ENCODE data around the gene FOXP1. TPM values are rescaled to one million over a fixed set of nuclear protein-coding genes. Genes with fewer than 3 reads are reported as not detected.
"Not testable (repeated sequence)": the region's sequence is repeated elsewhere in the genome, so short reads cannot be mapped to it uniquely, and the experiment has no call there.

The FOXP1 gene
- total RNA-seq, 4 donors from 2014 or later, result 86.4 to 107 (median 93.8) TPM

DNA sequence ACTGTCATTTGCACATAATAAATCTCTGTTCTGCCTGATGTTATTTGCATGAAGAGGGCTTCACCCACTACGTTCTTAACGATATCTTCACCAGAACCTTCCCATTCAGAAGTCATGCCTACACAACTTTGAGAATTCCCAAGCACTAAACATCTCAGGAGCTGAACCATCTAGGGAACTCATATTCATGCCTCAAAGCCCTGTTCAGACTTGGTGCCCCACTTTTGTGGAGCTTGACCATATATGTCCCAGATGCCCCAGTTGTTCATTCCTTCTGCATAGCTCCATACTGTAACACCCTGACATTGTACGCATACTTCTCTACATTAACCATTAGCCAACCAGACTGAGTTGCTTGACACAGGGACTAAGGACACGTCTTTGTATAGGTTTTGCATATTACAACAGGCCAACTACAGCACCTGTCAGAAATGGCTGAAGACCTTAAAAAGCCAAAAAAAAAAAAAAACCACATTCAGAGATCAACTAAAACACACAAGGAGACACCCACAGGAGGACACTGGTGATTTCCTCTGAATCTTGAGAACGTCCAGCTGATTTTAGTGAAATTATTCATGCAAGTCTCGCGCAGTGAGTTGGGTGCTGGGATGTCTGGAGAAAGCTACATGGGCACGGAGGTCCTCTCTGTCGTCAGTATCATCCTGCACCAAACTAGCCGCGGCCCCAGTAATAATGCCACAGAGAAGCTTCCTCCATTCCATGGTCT lies 141.4 kb downstream of the FOXP1 start:
- peaks cover 0 to 35% (median 23%) of the 10 kb centered on the region in 4 donors for H3K4me1 ChIP-seq
- TF ChIP-seq POLR2A (IDR thresholded peaks at IDR 0.05), result no peak
- no peak for TF ChIP-seq EP300 (IDR thresholded peaks at IDR 0.05)
- TF ChIP-seq, protein P1, sequence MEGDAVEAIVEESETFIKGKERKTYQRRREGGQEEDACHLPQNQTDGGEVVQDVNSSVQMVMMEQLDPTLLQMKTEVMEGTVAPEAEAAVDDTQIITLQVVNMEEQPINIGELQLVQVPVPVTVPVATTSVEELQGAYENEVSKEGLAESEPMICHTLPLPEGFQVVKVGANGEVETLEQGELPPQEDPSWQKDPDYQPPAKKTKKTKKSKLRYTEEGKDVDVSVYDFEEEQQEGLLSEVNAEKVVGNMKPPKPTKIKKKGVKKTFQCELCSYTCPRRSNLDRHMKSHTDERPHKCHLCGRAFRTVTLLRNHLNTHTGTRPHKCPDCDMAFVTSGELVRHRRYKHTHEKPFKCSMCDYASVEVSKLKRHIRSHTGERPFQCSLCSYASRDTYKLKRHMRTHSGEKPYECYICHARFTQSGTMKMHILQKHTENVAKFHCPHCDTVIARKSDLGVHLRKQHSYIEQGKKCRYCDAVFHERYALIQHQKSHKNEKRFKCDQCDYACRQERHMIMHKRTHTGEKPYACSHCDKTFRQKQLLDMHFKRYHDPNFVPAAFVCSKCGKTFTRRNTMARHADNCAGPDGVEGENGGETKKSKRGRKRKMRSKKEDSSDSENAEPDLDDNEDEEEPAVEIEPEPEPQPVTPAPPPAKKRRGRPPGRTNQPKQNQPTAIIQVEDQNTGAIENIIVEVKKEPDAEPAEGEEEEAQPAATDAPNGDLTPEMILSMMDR (IDR thresholded peaks at IDR 0.05), result no peak
- no peak overlapping the region for H3K4me3 ChIP-seq
- H3K27ac ChIP-seq, result peak overlapping the region in 2 of 4 donors; percentile 71 to 79
- H3K27me3 ChIP-seq, result no peaks in the 10 kb centered on the region
- no peak for DNase-seq (ENCODE audit: low spot score in 2 of 2)
- no peaks in the 10 kb centered on the region for H3K36me3 ChIP-seq
- H3K9me3 ChIP-seq, result no peaks in the 10 kb centered on the region
- 81 to 87% methylated on average over 11 of the region's 11 CpGs for WGBS, 2 donors

DNA sequence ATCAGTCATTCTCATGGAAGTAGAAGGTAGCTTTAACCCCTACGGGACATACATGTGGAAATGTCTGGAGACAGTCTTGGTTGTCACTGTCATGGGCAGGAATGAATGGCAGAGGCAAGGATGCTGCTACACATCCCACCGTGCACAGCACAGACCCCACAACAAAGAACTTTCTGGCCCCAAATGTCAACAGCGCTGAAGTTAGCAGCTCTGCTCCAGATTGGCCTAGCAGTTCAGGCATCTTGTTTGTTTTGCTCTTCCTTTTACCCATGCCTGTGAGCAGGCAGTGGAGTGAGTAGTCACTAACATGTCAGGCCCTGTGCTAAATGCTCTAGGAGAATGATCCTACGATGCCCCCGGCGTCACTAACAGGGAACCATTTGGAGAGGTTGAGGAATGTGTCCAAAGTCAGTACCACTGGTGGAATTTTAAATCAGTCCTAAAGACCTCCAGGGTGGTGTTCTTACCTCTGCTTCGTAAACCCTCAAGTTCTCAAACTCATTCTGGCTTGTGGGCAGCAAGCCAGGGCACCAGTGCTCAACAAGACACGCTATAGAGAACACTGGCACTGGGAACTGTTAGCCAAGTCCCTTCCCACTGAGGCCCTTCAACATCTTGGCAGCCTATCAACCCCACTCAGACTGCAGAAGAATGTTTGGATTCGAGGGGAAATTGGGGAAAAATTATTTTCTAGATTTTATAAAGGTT lies 142.2 kb downstream of the FOXP1 start:
- TF ChIP-seq POLR2A (IDR thresholded peaks at IDR 0.05), result no peak
- no peak for TF ChIP-seq EP300 (IDR thresholded peaks at IDR 0.05)
- TF ChIP-seq, protein P1 (IDR thresholded peaks at IDR 0.05), result no peak
- 59 to 62% methylated on average over 9 of the region's 9 CpGs for WGBS, 2 donors
- H3K9me3 ChIP-seq, result no peaks in the 10 kb centered on the region
- H3K27me3 ChIP-seq, result no peaks in the 10 kb centered on the region
- H3K4me1 ChIP-seq, result peaks cover 0 to 35% (median 23%) of the 10 kb centered on the region in 4 donors
- no peak overlapping the region for H3K4me3 ChIP-seq
- no peaks in the 10 kb centered on the region for H3K36me3 ChIP-seq
- DNase-seq (ENCODE audit: low spot score in 2 of 2), result no peak
- no peak overlapping the region for H3K27ac ChIP-seq

DNA sequence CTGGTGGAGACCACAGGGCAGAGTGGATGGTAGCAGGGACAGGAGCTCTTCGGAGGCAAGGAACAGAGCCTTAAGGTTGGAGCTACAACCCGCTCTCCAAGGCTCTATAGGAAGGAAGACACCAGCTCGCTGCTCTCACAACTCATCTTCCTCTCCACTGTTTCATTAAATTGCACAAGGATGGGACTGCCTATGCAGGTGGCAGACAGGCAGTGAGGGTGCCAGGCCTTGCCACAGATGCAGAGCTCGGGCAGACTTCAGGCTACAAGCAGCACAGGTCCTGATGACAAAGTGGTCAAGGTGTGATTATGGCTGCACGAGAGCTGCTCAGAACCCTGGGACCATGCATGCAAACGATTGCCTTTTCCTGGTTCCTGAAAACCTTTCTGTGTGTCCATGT lies 144.6 kb downstream of the FOXP1 start:
- H3K27me3 ChIP-seq, result no peaks in the 10 kb centered on the region
- TF ChIP-seq POLR2A (IDR thresholded peaks at IDR 0.05), result no peak
- TF ChIP-seq EP300 (IDR thresholded peaks at IDR 0.05), result no peak
- TF ChIP-seq, protein P1 (IDR thresholded peaks at IDR 0.05), result no peak
- no peaks in the 10 kb centered on the region for H3K36me3 ChIP-seq
- H3K9me3 ChIP-seq, result no peaks in the 10 kb centered on the region
- H3K4me1 ChIP-seq, result peaks cover 0 to 30% (median 22%) of the 10 kb centered on the region in 4 donors
- no peak for DNase-seq (ENCODE audit: low spot score in 2 of 2)
- 88 to 93% methylated on average over 6 of the region's 6 CpGs for WGBS, 2 donors
- no peak overlapping the region for H3K4me3 ChIP-seq
- H3K27ac ChIP-seq, result no peak overlapping the region

DNA sequence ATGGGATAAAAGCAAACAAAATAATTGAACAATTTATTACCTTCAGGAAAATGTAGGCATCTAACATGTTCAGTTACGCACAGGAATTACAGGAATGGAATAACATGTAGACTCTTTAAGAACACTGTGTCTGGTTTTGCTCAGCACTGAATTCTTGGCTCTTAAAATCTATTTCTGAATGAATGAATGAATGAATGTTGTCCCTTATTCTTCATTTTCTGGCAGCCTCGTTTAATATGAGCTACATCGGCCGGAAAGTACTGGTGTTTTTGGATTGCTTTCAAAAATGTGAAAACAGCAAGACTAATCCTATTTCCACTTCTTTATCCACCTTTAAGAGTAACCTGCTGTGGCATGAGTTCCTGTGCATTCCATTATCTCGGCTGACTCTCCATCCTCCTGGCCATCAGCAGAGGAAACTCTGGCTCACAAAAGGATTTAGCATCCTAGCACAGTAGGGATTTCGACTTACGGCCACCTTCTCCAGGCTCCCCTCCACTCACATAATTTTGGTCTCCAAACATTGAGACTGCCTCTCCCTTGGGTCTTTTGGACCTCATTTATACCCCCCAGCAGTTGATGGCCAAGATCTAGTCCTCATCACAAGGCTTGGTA lies 145.3 kb downstream of the FOXP1 start:
- 51 to 53% methylated on average over 7 of the region's 7 CpGs for WGBS, 2 donors
- peaks cover 0 to 32% (median 21%) of the 10 kb centered on the region in 4 donors for H3K4me1 ChIP-seq
- TF ChIP-seq EP300 (IDR thresholded peaks at IDR 0.05), result no peak
- TF ChIP-seq, protein P1 (IDR thresholded peaks at IDR 0.05), result no peak
- TF ChIP-seq POLR2A (IDR thresholded peaks at IDR 0.05), result no peak
- DNase-seq (ENCODE audit: low spot score in 2 of 2), result no peak
- no peak overlapping the region for H3K4me3 ChIP-seq
- H3K36me3 ChIP-seq, result no peaks in the 10 kb centered on the region
- H3K27me3 ChIP-seq, result no peaks in the 10 kb centered on the region
- H3K27ac ChIP-seq, result no peak overlapping the region
- H3K9me3 ChIP-seq, result no peaks in the 10 kb centered on the region

DNA sequence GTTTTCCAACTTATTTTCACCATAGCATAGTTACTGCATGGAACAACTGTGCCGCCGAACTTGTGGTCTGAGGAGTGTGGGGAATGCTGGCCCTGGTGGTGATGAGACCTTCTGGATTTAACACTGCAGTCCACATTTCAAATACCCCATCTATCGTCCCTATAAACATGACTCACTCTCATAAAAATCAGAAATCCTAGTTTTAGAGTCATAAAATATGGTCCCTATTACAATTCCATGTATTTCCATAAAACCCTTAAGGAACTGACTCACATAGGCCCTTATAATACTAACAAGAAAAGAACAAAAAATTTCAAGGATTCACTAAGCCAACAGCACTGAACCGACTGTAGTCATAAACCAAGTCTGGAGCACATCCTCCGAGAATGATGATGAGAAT lies 147.2 kb downstream of the FOXP1 start:
- peaks cover 0 to 25% (median 9%) of the 10 kb centered on the region in 4 donors for H3K4me1 ChIP-seq
- no peaks in the 10 kb centered on the region for H3K36me3 ChIP-seq
- TF ChIP-seq, protein P1 (IDR thresholded peaks at IDR 0.05), result no peak
- no peak for TF ChIP-seq EP300 (IDR thresholded peaks at IDR 0.05)
- TF ChIP-seq POLR2A (IDR thresholded peaks at IDR 0.05), result no peak
- H3K4me3 ChIP-seq, result no peak overlapping the region
- no peak overlapping the region for H3K27ac ChIP-seq
- no peaks in the 10 kb centered on the region for H3K9me3 ChIP-seq
- H3K27me3 ChIP-seq, result no peaks in the 10 kb centered on the region
- no peak for DNase-seq (ENCODE audit: low spot score in 2 of 2)
- 92 to 94% methylated on average over 5 of the region's 5 CpGs for WGBS, 2 donors

DNA sequence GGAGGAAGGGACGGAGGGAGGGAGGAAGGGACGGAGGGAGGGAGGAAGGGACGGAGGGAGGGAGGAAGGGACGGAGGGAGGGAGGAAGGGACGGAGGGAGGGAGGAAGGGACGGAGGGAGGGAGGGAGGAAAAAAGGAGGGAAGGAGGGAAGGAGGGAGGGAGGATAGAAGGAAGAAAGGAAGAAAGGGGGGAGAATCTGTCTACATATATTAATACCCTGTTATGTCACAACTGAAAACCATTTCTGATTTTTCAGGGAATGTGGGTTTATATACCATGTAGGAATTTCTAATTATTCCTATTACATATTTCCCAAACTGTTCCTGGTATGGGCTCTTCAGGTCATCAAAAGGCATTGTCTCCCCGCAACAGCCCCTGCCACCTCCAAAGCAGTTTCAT lies 147.7 kb downstream of the FOXP1 start:
- not testable (repeated sequence) for H3K4me3 ChIP-seq; H3K27me3 ChIP-seq; H3K27ac ChIP-seq; H3K9me3 ChIP-seq; DNase-seq (ENCODE audit: low spot score in 2 of 2); H3K36me3 ChIP-seq
- H3K4me1 ChIP-seq, result peaks cover 0 to 20% (median 4%) of the 10 kb centered on the region in 4 donors
- WGBS, 2 donors, result 98 to 99% methylated on average over 6 of the region's 7 CpGs
